NOMO-1 treated with dmso at 0.1 percent for 144 hours (cell line): ENCODE results near the gene KSR2.
"Not testable (repeated sequence)": the region's sequence is repeated elsewhere in the genome, so short reads cannot be mapped to it uniquely, and the experiment has no call there.

ENCODE experiments used
- DNase-seq: peaks from one replicate; lab custom pipeline; 2025; ENCODE audit not compliant: unreplicated experiment; lab: John Stamatoyannopoulos, UW

The KSR2 gene

GRCh38 chr12:117645473-117645872, 323.3 kb downstream of the KSR2 start:
- DNase-seq = no peak

DNA sequence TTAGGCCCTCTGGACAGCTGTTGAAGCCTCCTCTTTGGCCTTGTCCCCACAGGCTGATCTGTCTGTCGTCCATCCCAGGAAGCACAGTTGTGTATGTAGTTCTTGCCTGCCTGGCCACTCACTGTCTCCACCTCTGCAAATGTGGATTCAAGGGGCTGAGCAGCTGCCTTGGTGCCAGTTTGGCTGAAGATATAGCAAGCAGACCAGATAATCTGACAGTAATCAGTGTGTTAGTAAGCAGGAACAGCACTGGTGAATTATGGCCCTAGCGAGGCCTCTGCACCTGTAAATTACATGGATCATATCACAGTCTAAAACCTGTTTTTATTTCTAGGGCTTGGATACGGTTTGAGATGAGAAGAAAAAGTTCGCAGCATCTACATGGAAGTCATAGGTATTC, 324.8 kb downstream of the KSR2 start:
- DNase-seq = no peak

DNA sequence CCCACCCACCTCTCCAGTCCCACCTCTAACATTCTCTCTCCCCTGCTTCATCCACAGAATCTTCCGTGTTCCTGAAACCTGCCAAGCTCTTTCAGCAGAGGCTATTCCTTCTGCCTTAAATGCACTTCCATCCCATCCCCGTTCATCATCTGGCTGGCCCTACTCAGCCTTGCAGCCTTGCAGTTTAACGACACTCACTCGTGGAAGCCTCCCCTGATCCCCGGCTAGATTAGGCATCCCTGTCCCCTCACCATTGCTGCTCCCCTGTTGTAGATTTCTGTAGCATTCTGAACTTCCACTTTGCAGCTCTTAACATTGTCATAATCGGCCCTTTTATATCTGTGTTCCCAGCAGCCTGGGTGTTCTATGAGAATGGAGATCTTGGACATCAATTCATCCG, 326.9 kb downstream of the KSR2 start:
- no peak for DNase-seq

- DNase-seq = no peak
Observed at GRCh38 chr12:117640511-117640910, 328.3 kb downstream of the KSR2 start.

GRCh38 chr12:117629454-117629853, 339.3 kb downstream of the KSR2 start:
- no peak for DNase-seq

GRCh38 chr12:117628711-117629110, 340.1 kb downstream of the KSR2 start:
- not testable (repeated sequence) for DNase-seq

DNA sequence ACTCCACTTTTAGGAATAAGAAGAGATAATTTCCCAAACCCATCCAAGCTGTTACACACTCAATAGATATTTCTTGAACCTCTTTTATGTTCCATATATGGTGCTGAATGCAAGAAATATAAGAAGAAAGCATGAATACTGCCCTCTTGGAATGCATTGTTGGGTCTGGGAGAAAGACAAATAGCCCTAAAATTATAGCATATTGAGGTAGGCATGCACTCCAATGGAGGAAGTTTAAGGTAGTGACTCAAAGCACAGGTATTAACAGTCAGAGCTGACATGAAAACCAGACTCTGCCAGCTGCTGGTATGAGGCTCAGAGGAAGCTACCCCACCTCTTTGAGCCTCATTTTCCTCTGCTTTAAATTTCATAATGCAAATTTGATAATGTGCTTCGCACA, 346.0 kb downstream of the KSR2 start:
- no peak for DNase-seq

GRCh38 chr12:117622087-117622486, 346.7 kb downstream of the KSR2 start:
- no peak for DNase-seq

- no peak for DNase-seq
Observed at GRCh38 chr12:117607778-117608177, 361.0 kb downstream of the KSR2 start.

DNA sequence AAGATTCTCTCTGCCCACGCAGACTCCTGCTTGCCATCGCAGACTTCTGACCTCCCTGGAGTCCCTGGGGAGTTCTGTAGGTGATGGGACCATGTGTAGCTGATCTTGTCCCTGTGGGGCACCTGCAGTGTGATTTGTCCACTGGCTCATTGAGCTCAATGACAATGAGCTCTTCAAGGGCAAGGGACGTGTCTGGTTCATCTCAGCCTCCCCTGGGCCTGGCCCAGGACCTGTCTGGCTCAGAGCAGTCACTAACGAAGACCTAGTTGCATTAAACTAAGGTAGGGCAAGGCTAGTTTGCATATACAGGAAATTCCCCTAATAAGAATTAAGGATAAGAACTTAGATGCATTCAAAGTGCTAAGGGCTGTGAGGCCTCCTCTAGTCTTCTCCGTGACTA, 361.8 kb downstream of the KSR2 start:
- DNase-seq = no peak

DNA sequence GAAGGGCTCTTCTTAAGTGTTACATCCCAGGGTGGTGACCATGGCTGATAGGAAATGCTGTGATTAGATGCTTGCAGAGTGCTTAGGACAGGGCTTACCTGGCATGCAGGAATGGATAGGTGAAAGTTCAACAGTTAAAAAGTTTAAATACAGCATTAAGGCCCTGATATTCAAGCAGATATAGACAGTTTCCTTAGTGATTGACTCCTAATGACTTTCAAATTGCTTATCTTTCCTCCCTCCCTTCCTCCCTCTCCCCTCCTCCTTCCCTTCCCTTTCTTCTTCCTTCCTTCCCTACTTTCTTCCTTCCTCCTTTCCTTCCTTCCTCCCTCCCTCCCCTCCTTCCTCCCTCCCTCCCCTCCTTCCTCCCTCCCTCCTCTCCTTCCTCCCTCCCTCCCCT, 362.8 kb downstream of the KSR2 start:
- DNase-seq = no peak

- DNase-seq = no peak
Observed at GRCh38 chr12:117603316-117604113, 365.3 kb downstream of the KSR2 start.

DNA sequence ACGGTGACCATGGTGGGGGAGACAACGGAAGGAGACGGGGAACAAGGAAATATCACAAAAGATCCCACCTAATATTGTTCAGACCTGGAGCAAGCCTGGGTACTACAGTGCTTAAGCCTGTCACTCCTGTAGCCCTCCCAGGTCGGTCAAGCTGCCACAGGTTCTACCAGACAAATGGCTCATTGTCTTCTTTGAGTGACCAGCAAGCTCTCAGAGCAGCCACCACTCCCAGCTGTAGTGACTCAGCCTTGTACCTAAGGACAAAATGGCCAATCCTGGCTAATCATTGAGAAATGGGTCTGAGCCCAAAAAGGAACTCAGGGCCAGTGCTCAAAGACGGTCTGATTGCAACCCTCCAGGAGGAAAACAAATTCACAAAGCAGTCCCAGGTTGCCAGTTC, 368.9 kb downstream of the KSR2 start:
- no peak for DNase-seq

GRCh38 chr12:117596968-117597367, 371.8 kb downstream of the KSR2 start:
- DNase-seq = no peak

DNA sequence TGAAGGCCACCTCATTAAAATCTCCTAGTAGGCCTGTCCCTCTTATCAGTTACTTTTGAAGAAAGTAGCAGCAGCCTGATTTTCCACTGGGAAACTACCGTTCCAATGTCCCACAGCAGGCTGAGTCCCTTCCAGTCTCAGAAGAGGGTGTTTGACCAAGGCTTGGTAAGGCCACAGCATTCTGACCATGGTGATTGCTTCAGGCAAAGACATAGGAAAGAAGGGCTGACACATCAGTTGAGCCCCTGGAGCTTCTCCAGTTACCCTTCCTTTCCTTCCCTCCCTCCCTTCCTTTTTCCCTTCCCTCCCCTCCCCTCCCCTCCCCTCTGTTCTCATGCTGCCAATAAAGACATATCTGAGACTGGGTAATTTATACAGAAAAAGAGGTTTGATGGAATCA, 373.0 kb downstream of the KSR2 start:
- DNase-seq = no peak

DNA sequence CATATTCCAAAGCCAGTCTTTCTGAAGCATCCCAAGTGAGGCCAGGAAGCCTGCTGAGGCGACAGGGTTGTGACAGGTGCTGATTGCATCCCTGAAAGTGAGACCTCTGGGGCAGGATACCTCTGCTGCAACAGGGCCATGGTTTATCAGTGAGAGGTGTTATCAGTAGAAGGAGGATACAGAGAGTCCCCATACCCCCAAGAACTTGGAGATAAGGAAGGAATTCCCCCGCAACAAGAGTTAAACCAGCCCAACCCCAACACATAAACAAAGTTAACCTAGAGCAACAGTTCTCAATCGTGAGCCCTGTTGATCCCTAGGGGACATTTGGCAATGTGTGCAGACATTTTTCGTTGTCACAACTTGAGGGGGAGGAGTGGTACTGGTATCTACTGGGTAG, 374.3 kb downstream of the KSR2 start:
- DNase-seq = no peak

DNA sequence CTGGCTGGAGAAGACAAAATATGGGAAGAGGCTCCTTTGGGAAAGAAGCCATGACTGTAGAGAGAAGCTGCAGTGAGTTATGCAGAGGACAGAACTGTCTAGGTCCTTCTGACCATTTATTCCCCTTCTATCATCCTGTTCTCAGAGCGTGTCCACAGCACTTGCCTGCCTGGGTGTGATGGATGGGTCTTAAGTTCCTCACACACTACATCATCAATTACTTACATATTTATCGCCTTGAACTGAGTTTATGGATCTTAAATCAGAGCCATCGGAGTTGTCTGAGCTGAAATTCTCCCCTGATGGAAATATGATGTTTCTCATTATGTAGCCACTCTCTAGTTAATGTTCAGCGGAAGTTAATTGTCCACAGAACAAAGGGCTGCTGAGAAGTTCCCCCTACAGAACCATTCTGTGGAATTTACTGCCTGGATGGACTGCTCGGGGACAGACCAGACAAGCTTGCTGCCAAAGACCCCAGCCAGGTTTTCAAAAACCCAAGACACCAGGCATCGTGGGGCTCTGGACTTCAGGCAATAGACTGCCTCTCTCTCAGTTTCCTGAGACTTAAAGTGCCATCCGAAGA, 374.9 kb downstream of the KSR2 start:
- no peak for DNase-seq

DNA sequence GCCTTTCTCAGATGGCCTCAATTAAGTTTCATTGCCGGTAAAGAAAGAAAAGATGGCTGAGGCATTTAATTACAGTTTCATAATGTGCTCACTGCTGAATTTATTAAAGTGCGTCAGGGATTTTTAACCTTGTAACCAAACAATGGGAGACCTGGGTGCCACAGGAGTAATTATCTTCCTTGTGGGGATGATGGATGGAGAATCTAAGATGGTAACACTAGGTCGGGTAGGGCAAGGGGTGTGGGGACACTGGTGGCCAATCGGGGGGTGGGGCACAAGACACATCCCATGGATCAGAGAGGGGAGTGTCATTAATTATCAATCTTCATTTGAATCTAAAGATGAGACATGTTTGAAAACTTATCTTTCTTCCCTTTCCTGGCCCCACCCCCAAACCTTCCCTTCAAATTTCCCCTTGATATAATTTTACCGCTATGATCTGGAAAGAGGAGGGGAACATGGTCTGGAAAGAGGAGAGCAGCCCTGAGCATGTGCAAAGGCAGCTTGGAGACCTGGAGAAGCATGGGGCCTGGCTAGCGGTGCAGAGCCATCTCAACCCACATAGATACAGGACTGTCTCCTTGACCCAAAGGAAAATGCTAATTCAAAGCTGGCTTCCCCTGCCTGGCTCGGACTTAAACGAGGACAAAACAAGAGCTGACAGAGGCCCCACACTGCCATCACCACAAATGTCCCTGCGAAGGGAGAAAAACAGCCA, 376.0 kb downstream of the KSR2 start:
- DNase-seq = no peak

GRCh38 chr12:117590999-117591398, 377.8 kb downstream of the KSR2 start:
- DNase-seq = no peak

DNA sequence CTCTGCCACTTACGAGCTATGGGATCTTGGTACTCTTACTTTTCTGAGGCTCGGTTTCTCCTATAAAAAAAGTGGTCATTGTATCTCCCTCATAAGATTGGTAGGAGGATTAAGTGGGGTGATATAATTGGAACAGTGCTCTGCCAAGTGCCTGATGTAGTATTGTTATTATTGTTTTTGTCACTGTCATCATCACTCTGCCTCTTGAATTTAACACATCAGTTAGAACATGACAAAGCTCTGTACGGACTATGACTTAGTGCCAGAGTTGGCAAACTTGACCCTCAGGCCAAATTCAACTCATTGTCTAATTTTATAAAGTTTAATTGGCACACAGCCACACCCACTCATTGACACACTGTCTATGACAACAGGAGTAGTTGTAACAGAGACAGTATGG, 378.4 kb downstream of the KSR2 start:
- no peak for DNase-seq

DNA sequence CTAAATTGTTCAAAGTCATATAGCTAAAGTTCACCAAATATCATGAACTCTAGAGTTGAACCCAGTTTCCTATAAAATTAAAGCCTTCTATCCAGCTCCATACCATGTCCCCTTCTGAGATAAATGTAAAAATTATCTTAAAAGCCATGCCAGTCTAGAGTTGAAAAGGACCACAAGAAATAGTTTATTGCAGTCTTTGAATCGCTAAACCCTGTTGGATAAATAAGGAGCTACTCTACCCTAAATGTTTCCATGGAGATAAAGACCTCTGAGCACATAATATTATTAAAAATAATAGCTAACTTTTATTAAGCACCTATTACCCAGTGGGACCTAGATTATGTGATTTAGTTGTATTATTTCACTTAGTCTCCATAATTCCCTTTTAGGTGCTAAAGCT, 379.8 kb downstream of the KSR2 start:
- no peak for DNase-seq

- peak; percentile 28 for DNase-seq
Observed at GRCh38 chr12:117587631-117588287, 381.0 kb downstream of the KSR2 start.
